HEK293T (cell line): Measurements from ENCODE around the gene ANKRD9.

ENCODE experiments used
- ARNT ChIP-seq: fragments of 450-650 bp; IDR thresholded peaks from 2 replicates; pipeline ENCODE4 v1.6.1; 2017; ENCODE audit warnings: mild to moderate bottlenecking
- BHLHE40 ChIP-seq: fragments of 450-650 bp; IDR thresholded peaks from 2 replicates; pipeline ENCODE4 v1.6.1; 2016; ENCODE audit warnings: mild to moderate bottlenecking, moderate library complexity, borderline replicate concordance
- CTBP1 ChIP-seq: fragments of 450-650 bp; IDR thresholded peaks from 2 replicates; pipeline ENCODE4 v1.6.1; 2016; ENCODE audit warnings: borderline replicate concordance
- ELF4 ChIP-seq: fragments of 450-650 bp; IDR thresholded peaks from 2 replicates; pipeline ENCODE4 v1.6.1; 2017; ENCODE audit warnings: antibody characterized with exemption
- FOXK2 ChIP-seq: fragments of 450-650 bp; IDR thresholded peaks from 2 replicates; pipeline ENCODE4 v1.6.1; 2016; ENCODE audit warnings: mild to moderate bottlenecking
- L3MBTL2 ChIP-seq: fragments of 450-650 bp; conservative IDR thresholded peaks from 2 replicates; pipeline ENCODE4 v1.6.1; 2016; ENCODE audit warnings: mild to moderate bottlenecking
- LEF1 ChIP-seq: fragments of 450-650 bp; IDR thresholded peaks from 2 replicates; pipeline ENCODE4 v1.6.1; 2017; ENCODE audit warnings: mild to moderate bottlenecking, borderline replicate concordance
- NFRKB ChIP-seq: fragments of 450-650 bp; IDR thresholded peaks from 2 replicates; pipeline ENCODE4 v1.6.1; 2016; ENCODE audit warnings: mild to moderate bottlenecking, moderate library complexity
- PKNOX1 ChIP-seq: fragments of 450-650 bp; IDR thresholded peaks from 2 replicates; pipeline ENCODE4 v1.6.1; 2016
- SP1 ChIP-seq: fragments of 450-650 bp; IDR thresholded peaks from 2 replicates; pipeline ENCODE4 v1.6.1; 2017
- SUZ12 ChIP-seq: fragments of 450-650 bp; IDR thresholded peaks from 2 replicates; pipeline ENCODE4 v1.6.1; 2016; ENCODE audit warnings: mild to moderate bottlenecking
- TARDBP ChIP-seq: fragments of 450-650 bp; IDR thresholded peaks from 2 replicates; pipeline ENCODE4 v1.6.1; 2016
- ZNF384 ChIP-seq: fragments of 450-650 bp; IDR thresholded peaks from 2 replicates; pipeline ENCODE4 v1.6.1; 2016

- TF ChIP-seq SP1 (no peak), PKNOX1 (no peak), SUZ12 (no peak), ZNF384 (no peak), L3MBTL2 (no peak), TARDBP (no peak), ELF4 (no peak), ARNT (no peak), NFRKB (no peak), BHLHE40 (no peak), FOXK2 (no peak), CTBP1 (no peak), LEF1 (no peak)
Observed at GRCh38 chr14:102554821-102555819, 45.5 kb upstream of the ANKRD9 start.
